ENCODE measurements around the gene FNBP1. TPM values are rescaled to one million over a fixed set of nuclear protein-coding genes. Genes with fewer than 3 reads are reported as not detected.
A peak's percentile ranks its signal among the peaks of the same experiment; 100 is the strongest.

Gene FNBP1
- total RNA-seq, 1 experiment from 2014 or later, result 30.8 TPM

DNA sequence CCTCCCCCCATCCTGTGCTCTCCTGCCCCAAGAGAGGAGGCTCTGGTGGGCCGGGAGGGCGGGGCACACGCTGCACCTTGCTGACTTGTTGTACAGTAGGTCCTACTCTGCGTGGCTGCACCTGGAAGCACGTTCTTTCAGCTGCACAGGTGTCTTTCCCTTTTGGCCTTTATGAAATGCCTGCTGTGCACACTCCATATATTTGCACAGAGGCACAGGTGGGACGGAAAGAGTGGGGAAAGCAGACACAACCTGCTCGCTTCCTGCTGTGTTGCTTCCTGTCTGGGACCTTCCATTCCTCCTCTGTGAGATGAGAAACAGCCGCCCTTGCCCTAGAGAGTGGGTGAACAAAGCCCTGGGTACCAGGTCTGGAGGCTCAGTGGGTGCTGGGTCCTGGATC is 203.0 kb downstream of the FNBP1 start:
- H3K9me3 ChIP-seq (ENCODE audit: low read length), result no peaks in the 10 kb centered on the region
- BruUV-seq (replicated peaks), result no TSS peak
- peaks cover 31% of the 10 kb centered on the region for H3K79me2 ChIP-seq (ENCODE audit: low read length)
- ChIA-PET CTCF (no interaction called here), POLR2A (ENCODE audit: unreplicated experiment) (no interaction called here)
- no peak overlapping the region for H3K27ac ChIP-seq (ENCODE audit: low read length)
- DNase-seq, result no peak
- H3F3A ChIP-seq (ENCODE audit: low read length, unreplicated experiment), result no peaks in the 10 kb centered on the region
- TF ChIP-seq EZH2 (IDR thresholded peaks at IDR 0.05; ENCODE audit: low read length, unreplicated experiment) (no peak), EZH2phosphoT487 (IDR thresholded peaks at IDR 0.05; ENCODE audit: borderline replicate concordance, low read length) (no peak)
- TF ChIP-seq, protein P1, sequence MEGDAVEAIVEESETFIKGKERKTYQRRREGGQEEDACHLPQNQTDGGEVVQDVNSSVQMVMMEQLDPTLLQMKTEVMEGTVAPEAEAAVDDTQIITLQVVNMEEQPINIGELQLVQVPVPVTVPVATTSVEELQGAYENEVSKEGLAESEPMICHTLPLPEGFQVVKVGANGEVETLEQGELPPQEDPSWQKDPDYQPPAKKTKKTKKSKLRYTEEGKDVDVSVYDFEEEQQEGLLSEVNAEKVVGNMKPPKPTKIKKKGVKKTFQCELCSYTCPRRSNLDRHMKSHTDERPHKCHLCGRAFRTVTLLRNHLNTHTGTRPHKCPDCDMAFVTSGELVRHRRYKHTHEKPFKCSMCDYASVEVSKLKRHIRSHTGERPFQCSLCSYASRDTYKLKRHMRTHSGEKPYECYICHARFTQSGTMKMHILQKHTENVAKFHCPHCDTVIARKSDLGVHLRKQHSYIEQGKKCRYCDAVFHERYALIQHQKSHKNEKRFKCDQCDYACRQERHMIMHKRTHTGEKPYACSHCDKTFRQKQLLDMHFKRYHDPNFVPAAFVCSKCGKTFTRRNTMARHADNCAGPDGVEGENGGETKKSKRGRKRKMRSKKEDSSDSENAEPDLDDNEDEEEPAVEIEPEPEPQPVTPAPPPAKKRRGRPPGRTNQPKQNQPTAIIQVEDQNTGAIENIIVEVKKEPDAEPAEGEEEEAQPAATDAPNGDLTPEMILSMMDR (conservative IDR thresholded peaks at IDR 0.05; ENCODE audit: low read depth, low read length), result no peak
- H3K9me2 ChIP-seq (replicated peaks; ENCODE audit: low read length), result no peaks in the 10 kb centered on the region
- no peak for ATAC-seq
- no peaks in the 10 kb centered on the region for H3K27me3 ChIP-seq (ENCODE audit: low read length)
- no peak overlapping the region for H3K9ac ChIP-seq (ENCODE audit: low read length)
- no peak overlapping the region for H3K4me3 ChIP-seq (ENCODE audit: low read length)
- intact Hi-C loops (cut with micrococcal nuclease), result no loop called here
- H3K4me1 ChIP-seq (ENCODE audit: insufficient read depth, low read length), result peaks cover 28% of the 10 kb centered on the region
- no peak overlapping the region for H2AFZ ChIP-seq (ENCODE audit: low read length)
- H4K20me1 ChIP-seq (ENCODE audit: low read length), result no peaks in the 10 kb centered on the region
- H3K36me3 ChIP-seq (ENCODE audit: low read depth, low read length), result no peaks in the 10 kb centered on the region
- H3K4me2 ChIP-seq (ENCODE audit: low read length), result no peak overlapping the region

DNA sequence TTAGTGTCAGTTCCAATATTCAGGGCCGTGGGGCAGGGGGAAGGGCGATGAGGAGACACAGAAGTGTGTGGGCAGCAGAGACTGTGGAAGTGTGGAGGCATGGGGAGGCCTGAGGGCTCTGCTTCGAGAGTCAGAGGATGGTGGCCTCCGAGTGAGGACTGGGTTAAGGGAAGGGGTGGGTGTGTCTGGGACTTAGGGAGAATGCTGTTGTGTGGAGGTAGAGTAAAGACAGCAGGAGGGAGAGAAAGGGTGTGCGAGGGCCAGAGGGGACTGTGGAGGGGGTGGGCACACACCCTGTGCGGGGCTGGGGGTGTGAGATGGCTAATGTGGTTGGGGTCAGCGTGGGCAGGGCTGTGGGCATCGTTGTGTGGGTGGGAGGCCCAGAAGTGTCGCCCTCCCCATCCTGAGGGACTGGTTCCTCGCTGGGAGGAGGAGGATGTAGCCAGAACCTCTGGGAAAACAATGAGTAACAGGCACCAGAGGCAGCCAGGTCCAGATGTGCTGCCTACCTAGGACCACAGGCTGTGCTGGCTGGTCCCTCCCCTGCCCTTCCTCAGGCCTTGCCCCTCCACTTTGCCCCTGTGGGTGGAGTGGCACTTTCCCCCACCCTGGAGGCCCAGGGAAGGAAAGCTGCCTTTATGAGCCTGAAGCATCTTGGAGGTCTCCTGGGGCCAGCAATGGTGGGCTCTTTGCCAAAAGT is 203.5 kb downstream of the FNBP1 start:
- H3F3A ChIP-seq (ENCODE audit: low read length, unreplicated experiment), result no peaks in the 10 kb centered on the region
- H3K9me2 ChIP-seq (replicated peaks; ENCODE audit: low read length), result no peaks in the 10 kb centered on the region
- intact Hi-C loops (cut with micrococcal nuclease), result no loop called here
- H3K9me3 ChIP-seq (ENCODE audit: low read length), result no peaks in the 10 kb centered on the region
- H4K20me1 ChIP-seq (ENCODE audit: low read length), result no peaks in the 10 kb centered on the region
- no peak for TF ChIP-seq EZH2phosphoT487 (IDR thresholded peaks at IDR 0.05; ENCODE audit: borderline replicate concordance, low read length)
- no peak for TF ChIP-seq EZH2 (IDR thresholded peaks at IDR 0.05; ENCODE audit: low read length, unreplicated experiment)
- TF ChIP-seq, protein P1 (conservative IDR thresholded peaks at IDR 0.05; ENCODE audit: low read depth, low read length), result no peak
- H2AFZ ChIP-seq (ENCODE audit: low read length), result no peak overlapping the region
- ChIA-PET POLR2A (ENCODE audit: unreplicated experiment) (interaction anchor here (0.5 to 0.6 kb wide), 2 partner anchors 100 to 767 kb away, joined by 3 read pairs; no protein-coding TSS in a partner anchor), CTCF (no interaction called here)
- H3K36me3 ChIP-seq (ENCODE audit: low read depth, low read length), result no peaks in the 10 kb centered on the region
- H3K79me2 ChIP-seq (ENCODE audit: low read length), result peaks cover 37% of the 10 kb centered on the region
- peak overlapping the region; percentile 77 for H3K27ac ChIP-seq (ENCODE audit: low read length)
- peaks cover 28% of the 10 kb centered on the region for H3K4me1 ChIP-seq (ENCODE audit: insufficient read depth, low read length)
- peak overlapping the region; percentile 18; the same call in 1 of the 2 replicates for H3K9ac ChIP-seq (ENCODE audit: low read length)
- no TSS peak for BruUV-seq (replicated peaks)
- H3K27me3 ChIP-seq (ENCODE audit: low read length), result no peaks in the 10 kb centered on the region
- DNase-seq (no peak), ATAC-seq (no peak)
- H3K4me3 ChIP-seq (ENCODE audit: low read length), result peak overlapping the region; percentile 31; the same call in 1 of the 2 replicates
- H3K4me2 ChIP-seq (ENCODE audit: low read length), result peak overlapping the region; percentile 72

DNA sequence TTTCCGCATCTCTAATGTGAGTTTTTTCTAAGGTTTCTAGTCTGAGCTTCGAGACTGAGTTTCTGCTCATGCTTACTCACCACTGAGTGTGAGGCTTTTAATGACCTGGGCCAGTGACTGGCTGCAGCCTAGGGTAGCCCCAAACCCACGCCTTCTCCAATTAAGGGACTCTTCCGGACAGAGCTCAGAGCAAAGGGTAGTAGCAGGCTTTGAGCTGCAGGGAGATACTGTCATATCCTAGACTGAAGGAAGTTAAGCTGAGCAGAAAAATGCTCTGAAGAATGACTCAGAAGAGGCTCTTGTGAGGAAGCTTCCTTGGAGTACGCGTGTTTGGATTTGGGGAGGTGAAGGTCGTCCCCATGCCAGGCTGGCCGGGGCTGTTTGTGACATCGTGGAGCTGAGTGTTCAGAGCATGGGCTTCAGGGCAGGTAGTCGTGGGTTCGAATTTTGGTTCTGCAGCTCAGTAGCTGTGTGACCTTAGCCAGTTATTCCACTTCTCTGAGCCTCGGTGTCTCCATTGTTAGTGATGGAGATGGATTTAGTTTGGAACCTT is 204.2 kb downstream of the FNBP1 start:
- no peaks in the 10 kb centered on the region for H3K27me3 ChIP-seq (ENCODE audit: low read length)
- DNase-seq (peak; percentile 91), ATAC-seq (peak; percentile 81)
- no peaks in the 10 kb centered on the region for H3K9me2 ChIP-seq (replicated peaks; ENCODE audit: low read length)
- BruUV-seq (replicated peaks), result no TSS peak
- H3K79me2 ChIP-seq (ENCODE audit: low read length), result peaks cover 44% of the 10 kb centered on the region
- H3K9ac ChIP-seq (ENCODE audit: low read length), result peak overlapping the region; percentile 18; the same call in 1 of the 2 replicates
- no peaks in the 10 kb centered on the region for H3F3A ChIP-seq (ENCODE audit: low read length, unreplicated experiment)
- H4K20me1 ChIP-seq (ENCODE audit: low read length), result no peaks in the 10 kb centered on the region
- ChIA-PET POLR2A (ENCODE audit: unreplicated experiment) (interaction anchor here (0.5 to 0.6 kb wide), 2 partner anchors 101 to 768 kb away, joined by 3 read pairs; no protein-coding TSS in a partner anchor), CTCF (no interaction called here)
- no peaks in the 10 kb centered on the region for H3K9me3 ChIP-seq (ENCODE audit: low read length)
- intact Hi-C loops (cut with micrococcal nuclease), result loop anchor here (1.0 kb wide), 1 partner anchor 47 kb away; no protein-coding TSS in a partner anchor
- no peaks in the 10 kb centered on the region for H3K36me3 ChIP-seq (ENCODE audit: low read depth, low read length)
- peak overlapping the region; percentile 77 for H3K27ac ChIP-seq (ENCODE audit: low read length)
- H2AFZ ChIP-seq (ENCODE audit: low read length), result peak overlapping the region; percentile 18; the same call in 1 of the 2 replicates
- no peak for TF ChIP-seq EZH2 (IDR thresholded peaks at IDR 0.05; ENCODE audit: low read length, unreplicated experiment)
- TF ChIP-seq, protein P1 (conservative IDR thresholded peaks at IDR 0.05; ENCODE audit: low read depth, low read length), result no peak
- TF ChIP-seq EZH2phosphoT487 (IDR thresholded peaks at IDR 0.05; ENCODE audit: borderline replicate concordance, low read length), result no peak
- H3K4me2 ChIP-seq (ENCODE audit: low read length), result peak overlapping the region; percentile 72
- H3K4me3 ChIP-seq (ENCODE audit: low read length), result peak overlapping the region; percentile 31; the same call in 1 of the 2 replicates
- H3K4me1 ChIP-seq (ENCODE audit: insufficient read depth, low read length), result peaks cover 31% of the 10 kb centered on the region
